GM20431 (cell line): ENCODE data around the gene PRR36.

Experiments
- in situ Hi-C: fragments of 300-500 bp; cut with MseI, MboI; formaldehyde crosslinking; loops from one replicate; pipeline ENCODE4 v1.15.0; 2020; ENCODE audit warnings: low sequenced_read_pairs; ENCODE audit not compliant: unreplicated experiment

Gene PRR36

DNA sequence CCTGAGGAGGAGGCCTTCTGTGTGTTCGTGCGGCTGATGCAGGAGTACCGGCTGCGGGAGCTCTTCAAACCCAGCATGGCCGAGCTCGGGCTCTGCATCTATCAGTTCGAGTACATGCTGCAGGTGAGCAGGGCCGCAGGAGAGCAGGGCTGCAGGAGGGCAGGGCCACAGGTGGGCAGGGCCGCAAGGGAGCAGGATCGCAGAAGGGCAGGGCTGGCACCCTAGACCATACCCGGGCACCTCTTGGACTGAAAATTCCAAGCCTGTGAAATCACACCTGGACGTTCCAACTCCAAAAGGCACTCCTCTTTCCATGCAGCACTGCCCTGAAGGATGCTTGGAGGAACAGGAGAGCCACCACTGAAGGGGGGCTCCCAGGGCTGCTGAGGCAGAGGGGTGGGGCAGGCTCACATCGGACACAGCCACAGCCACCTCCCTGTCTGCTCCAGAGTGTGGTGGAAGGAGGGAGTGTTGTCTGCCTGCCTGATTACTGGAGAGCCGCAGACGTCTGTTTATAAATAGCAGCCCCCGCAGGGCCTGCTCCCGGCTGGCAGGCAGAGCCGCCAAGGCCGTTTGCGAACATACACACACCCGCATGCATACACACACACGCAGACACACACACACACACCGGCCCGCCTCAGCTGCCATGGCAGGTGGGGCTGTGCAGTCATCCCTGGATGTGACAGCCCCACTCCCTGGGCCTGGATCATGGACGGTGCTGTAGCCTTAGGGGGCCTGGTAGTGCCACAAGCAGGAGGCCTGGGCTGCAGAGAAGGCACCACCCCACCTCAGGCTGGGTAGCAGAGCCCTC, 24.0 kb downstream of the PRR36 start:
- in situ Hi-C loops = no loop called here

DNA sequence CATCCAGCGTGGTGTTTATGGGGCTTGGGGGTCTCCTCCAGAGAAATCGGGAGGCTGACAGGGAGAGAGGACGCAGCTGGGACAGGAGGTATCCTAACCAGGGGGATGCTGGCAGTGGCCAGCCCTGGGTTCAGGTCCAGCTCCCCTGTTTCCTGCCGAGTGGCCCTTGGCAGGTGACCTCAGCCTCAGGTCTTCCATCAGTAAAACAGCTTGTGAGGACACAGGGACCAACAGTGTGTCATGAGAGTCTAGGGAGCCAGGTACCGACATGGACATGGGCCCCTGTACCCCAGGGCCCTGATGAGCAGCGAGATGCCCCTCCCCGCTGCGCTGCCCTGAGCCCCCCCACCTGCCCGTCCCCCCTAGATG, 24.6 kb downstream of the PRR36 start:
- in situ Hi-C loops = no loop called here

DNA sequence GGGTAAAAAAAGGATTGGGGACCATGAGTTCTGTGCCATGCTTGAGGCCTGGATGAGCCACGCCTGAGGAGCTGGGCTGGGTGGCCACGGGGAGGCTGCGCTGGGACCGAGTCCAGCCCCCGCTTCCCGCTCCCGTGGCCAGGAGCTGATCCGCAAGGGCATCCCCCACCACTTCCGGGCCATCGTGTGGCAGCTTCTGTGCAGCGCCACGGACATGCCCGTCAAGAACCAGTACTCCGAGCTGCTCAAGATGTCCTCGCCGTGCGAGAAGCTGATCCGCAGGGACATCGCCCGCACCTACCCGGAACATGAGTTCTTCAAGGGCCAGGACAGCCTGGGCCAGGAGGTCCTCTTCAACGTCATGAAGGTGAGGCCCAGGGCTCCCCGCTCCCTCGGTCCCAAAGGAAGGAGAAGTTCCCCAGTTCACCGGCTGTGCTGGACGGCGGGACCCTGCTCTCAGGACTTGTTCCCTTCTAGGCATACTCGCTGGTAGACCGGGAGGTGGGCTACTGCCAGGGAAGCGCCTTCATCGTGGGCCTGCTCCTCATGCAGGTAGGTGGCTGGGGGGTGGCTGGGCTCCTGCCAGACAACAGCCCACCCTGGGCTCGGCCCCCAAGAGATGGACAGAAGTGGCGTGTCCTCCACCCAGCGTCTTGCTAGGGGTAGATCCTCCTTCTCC, 25.3 kb downstream of the PRR36 start:
- in situ Hi-C loops = no loop called here

DNA sequence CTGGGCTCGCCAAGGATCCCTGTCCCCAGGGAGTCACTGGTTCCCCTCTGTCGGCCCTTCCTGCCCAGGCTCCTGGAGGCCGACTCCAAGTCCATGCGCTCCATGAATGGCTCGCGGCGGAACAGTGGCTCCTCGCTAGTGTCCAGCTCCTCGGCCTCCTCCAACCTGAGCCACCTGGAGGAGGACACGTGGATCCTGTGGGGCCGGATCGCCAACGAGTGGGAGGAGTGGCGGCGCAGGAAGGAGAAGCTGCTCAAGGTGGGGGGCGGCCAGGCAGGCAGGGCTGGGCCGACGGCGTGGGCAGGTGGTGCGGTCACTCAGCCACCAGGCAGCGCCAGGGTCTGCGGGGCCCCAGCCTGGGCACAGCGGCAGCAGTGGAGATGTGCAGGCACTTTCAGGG, 26.5 kb downstream of the PRR36 start:
- in situ Hi-C loops = no loop called here

DNA sequence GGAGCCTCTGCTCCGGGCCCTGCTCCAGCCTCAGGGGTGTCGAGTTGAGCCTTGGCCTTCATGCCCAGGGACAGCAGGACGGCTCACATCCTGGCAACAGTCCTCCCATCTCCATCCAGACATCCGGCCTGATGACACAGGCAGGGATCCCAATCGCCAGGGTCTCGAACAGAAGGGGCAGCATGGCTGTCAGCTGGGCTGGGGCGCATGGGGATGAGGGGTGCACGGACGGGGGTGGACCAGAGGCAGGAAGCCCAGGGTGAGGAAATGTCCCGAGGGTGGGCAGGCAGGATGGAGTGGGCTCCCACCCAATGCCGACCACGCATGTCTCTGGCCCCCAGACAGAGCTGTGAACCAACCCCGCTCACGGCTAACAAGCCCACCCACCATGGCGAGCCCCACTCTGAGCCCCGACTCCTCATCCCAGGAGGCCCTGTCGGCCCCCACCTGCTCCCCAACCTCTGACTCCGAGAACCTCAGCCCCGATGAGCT, 28.0 kb downstream of the PRR36 start:
- in situ Hi-C loops = no loop called here

DNA sequence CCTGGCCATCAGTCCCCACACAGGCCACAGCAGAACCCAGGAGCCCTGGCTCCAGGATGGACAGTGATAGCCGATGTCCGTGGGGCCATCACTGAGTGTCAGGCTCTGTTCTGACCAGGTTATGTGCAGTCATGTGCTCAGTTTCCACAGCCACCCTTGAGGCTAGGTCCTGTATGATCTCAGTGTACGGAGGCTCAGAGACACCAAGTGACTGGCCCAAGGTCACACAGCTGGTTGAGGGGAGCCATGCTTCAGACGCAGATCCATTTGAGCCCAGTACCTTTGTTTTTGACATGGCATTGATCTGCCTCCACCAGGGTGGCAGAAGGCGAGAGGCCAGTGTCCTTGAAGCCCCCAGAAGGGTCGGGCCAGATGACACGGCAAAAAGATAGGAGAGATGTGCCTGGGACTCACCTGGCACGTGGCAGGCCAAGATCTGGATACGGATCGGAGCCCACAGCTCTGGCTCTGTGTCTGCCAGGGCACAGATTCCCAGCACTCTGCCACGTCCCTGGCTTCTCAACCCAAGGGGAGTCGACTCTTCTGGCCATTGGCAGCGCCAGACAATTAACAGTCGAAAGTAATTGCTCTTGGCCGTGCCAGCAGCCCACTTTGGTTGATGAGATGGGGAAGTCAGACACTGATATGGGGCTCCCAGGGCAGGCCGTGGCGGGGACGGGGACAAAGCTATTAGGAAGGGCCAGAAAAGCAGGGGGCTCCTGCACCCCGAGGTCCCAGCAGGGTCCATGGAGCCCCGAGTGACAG, 28.6 kb downstream of the PRR36 start:
- in situ Hi-C loops = no loop called here

DNA sequence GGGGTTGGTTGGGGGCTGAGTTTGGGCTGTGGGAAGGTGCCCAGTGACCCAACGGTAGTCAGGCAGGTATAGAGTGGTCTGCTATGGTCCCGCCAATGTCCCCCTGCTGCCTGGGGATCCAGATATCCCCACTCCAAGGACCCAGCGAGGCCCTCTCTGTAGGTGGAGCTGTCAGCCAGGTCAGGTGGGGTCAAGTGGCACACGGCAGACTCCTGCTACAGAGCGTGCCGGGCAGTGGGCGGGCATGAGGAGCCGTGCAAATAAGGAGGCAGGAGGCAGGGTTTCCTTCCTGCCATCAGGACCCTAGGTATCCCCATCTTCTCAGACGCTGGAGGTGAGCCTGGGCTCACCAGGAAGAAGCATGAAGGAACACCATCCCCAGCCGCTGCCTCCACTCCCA, 29.2 kb downstream of the PRR36 start:
- in situ Hi-C loops = no loop called here

DNA sequence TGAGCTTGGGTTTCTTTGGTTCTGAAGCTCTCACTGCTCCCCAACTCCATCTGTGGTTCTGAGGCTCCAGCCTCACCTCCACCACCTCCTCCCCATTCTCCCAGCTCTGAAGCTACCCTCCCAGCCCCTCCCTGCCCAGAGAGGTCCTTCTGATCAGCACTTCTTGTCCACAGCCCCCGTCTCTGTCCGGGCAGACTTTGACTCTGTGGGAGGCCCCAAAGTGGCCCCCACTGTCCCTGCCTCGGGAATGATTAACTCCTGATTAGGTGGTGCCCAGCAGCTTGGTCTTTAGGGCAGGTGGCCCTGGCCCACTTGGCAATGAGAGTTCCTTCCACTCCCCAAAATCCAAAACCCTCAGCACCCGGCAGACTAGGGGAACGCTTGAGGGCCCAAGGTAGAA, 29.8 kb downstream of the PRR36 start:
- in situ Hi-C loops = no loop called here

DNA sequence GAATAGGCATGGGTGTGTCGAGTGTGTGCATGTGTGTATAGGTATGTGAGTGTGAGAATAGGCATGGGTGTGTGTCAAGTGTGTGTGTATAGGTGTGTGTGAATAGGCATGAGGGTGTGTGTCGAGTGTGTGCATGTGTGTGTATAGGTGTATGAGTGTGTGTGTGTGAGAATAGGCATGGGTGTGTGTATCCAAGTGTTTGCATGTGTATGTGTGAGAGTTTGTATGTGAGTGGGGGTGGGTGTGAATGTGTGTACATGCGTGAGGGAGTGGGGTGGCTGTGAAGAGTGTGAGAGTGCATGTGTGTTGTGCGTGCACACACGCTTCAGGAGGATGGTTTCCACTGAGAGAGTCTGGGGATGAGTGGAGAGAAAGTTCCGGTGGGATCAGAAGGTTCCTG, 30.7 kb downstream of the PRR36 start:
- in situ Hi-C loops = no loop called here

DNA sequence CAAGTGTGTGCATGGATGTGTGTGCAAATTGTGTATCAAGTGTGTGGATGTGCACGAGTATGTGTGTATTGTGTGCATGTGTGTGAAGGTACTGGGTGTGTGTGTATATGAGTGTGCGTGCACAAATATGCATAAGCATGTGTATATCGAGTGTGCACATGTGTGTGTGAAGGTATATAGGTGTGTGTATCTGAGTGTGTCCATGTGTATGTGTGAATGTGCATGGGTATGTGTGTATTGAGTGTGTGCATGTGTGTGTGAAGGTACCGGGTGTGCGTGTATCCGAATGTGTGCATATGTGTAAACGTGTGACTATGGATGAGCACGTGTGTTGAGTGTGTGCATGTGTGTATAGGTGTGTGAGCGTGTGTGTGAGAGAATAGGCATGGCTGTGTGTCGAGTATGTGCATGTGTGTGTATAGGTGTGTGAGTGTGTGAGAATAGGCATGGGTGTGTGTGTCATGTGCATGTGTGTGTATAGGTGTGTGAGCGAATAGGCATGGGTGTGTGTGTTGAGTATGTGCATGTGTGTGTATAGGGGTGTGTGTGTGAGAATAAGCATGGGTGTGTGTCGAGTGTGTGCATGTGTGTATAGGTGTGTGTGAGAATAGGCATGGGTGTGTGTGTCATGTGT, 31.4 kb downstream of the PRR36 start:
- in situ Hi-C loops = no loop called here

DNA sequence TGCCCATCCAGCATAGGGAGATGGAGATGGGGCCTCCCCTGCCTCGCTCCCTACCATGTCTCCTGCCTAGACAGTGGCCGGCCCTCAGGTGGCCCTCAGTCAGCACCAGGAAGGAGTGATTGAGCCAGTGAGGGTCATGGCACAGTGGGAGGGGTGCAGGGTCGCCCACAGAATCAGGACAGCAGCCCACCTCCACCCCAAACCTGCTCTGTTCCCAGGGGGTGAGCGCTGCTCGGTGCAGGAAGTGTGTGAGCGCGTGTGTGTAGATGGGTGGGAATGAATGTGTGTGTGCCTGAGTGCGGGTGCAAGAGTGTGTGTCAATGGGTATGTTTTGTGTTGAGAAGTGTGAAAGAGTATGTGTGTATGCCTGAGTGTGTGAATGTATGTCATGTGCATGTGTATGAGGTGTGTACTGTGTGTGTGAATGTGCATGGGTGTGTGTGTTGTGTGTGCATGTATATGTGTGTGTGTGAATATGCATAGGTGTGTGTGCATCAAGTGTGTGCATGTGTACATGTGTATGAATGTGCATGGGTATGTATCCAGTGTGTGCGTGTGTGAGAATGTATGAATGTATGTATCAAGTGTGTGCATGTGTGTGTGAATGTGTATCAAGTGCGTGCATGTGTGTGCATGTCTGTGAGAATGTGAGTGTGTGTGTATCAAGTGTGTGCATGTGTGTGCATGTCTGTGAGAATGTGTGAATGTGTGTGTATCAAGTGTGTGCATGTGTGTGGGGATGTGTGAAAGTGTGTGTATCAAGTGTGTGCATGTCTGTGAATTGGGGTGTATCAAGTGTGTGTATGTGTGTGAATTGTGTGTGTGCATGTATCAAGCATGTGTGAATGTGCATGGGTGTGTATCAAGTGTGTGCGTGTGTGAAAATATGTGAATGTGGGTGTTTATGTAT, 32.2 kb downstream of the PRR36 start:
- in situ Hi-C loops = no loop called here

DNA sequence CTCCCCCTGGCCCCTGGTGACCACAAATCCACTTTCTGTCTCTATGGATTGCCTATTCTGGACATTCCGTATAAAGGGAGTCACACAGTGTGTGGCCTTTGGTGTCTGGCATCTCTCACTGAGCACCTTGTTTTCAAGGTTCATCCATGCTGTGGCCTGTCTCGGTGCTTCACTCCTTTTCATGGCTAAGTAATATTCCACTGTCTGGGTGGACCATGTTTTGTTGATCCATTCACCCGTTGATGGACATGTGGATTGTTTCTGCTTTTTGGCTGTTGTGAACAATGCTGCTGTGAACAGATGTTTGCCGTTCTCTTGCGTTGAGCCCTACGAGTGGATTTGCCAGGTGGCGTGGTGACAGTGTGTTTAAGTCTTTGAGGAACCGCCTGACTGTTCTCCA, 33.6 kb downstream of the PRR36 start:
- in situ Hi-C loops = no loop called here

DNA sequence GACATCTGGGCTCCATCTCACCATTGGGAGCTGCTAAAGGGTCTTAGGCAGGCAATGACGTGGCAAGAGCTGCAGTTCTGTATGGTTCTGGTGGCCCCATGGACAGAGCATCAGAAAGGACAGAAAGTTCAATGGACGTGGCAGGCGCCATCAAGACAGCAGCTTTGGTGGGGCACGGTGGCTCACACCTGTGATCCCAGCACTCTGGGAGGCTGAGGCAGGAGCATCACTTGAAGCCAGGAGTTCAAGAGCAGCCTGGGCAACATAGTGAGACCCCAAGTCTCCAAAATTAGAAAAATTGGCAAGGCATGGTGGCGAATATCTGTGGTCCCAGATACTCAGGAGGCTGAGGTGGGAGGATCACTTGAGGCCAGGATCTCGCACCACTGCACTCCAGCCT, 34.7 kb downstream of the PRR36 start:
- in situ Hi-C loops = no loop called here

DNA sequence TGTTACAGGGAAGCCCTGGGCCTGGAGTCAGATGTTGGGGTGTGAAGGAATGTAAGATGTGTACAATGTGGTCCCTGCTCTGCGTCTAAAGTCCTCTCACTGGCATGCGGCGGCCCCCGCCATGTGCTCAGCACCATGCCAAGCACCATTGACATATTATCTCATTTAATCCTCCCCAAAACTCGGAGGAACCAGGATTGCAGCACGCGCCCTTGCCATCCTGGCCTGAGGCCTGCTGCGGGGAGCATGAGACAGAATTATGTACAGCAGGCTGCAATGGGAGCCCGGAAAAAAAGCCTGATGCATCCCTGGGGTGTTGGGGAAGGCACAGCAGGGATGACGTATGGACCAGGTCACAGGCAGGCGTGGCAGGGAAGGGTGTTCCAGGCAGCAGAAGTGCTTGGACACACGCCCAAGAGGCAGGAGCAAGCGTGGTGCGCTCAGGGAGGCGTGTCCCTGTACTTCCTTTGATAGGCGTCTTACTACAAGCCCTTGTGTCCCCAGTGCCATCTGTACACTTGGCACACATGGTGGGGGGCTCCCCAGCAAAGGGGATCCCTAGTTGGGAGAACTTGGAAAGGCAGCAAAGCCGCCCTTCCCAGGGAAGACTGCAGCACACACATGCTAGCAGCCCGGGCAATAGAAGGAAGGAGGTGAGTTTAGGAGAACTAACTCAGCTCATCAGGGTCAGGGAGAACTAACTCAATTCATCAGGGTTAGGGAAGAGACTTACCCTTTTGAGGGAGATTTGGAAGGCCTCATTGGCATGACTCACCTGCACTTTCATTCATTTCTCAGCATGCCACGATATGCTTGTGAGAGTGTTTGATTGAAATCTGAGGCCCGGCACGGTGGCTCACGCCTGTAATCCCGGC, 40.7 kb downstream of the PRR36 start:
- in situ Hi-C loops = no loop called here

DNA sequence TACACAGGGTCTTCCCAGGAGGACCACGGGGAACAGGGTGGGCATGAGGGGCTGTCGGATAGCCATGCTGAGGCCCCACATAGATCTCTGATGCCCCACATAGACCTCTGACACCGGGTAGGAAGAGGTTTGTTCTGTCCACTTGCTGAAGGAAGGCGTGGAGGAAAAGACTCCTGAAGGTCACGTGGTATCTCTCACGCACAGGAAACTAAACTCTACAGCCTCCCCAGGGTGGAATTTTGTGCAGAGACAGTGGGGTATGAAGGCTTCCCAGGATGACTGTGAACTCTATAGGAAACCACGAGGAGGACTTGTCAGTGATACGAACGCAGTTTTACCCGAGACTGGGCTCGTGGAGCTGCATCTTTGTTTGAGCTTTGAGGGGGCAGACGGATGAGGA, 41.4 kb downstream of the PRR36 start:
- in situ Hi-C loops = no loop called here

DNA sequence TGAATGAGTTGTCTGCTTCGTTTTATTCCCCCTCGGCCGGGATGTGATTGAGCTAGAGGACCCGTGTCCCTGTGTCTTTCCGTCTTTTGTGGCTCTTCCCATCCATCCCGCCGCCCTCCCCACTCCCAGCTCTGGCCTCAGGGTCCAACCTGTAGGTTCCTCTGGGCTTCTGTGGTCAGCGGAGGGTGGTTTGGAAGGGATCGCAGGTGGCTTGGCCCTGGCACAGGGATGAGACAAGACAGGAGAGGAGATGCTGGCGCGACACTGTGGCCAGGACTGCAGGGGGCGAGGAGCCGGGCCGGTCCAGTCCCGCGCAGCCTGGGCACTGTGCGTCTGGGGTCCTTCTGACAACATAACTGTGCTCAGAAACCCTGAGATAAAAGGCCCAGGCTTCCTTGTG, 42.2 kb downstream of the PRR36 start:
- in situ Hi-C loops = no loop called here

DNA sequence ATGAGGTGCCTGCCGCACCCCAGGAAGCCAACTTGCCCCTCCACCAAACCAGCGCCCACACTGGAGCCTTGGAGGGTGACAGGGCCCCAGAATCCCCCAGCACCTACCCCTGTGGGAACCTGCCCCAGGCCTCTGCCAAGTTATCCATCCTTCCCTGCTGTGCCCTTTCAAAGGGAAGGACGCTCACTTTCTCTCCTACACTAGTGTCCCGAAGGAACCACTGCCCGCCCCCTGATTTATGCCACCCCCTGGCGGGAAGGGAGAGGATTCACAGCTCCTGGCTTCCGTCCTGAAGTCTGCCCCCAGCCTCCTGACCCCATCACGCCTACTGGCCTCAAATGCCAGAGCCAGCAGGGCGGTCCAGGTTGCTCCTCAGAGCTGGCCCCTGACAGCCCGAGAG, 42.7 kb downstream of the PRR36 start:
- in situ Hi-C loops = no loop called here

DNA sequence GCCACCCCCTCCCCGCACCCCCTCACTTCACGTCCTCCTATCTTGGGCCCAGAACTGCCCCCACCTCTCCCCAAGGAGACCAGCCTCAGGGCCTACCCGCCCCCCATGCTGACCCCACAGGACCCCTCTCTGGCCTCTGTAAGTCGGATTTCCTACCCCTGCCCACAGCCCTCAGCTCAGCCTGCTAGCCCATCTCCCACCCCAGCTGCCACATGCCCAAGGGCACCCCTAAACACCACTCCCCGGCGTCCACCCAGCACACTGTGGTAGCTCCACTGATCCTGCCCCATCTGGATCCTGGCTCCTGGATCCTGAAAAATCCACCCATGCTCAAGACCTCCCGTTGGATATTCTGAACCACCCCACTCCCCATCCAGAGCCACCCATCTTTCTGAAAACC, 43.4 kb downstream of the PRR36 start:
- in situ Hi-C loops = no loop called here
